PC-9 (cell line): ENCODE data around the gene DGCR6L. TPM values are rescaled to one million over a fixed set of nuclear protein-coding genes. Genes with fewer than 3 reads are reported as not detected.

Experiments used
- BruUV-seq: library from RNA; stranded (reverse); fragments of 400-500 nt; replicated peaks from 2 replicates; lab custom pipeline; 2021; lab: Mats Ljungman, UMichigan
- CTCF ChIA-PET: fragments of 300-600 bp; sonication (Branson Sonifier 250); formaldehyde crosslinking; loops from one replicate; lab custom pipeline; 2022; ENCODE audit warnings: antibody characterized with exemption; lab: Charles Lee
- POLR2A ChIA-PET: fragments of 300-600 bp; sonication (Branson Sonifier 250); formaldehyde crosslinking; loops from one replicate; lab custom pipeline; 2022; ENCODE audit warnings: antibody characterized with exemption; ENCODE audit not compliant: unreplicated experiment; lab: Charles Lee
- DNase-seq, 2 experiments: peaks; one replicate each; pipeline versions ENCODE4 v3.0.0 to v3.0.0-alpha.2; 2015 to 2022; ENCODE audit warnings: mixed read lengths in 1 of 2
- H2AFZ ChIP-seq: fragments of 200-600 bp; sonication (generic); 2 replicates; pipeline ENCODE4 v1.8.1; 2017; ENCODE audit warnings: antibody characterized with exemption
- H3F3A ChIP-seq: fragments of 200-600 bp; sonication (generic); 2 replicates; pipeline ENCODE4 v1.8.1; 2017; ENCODE audit warnings: antibody characterized with exemption, mild to moderate bottlenecking, low read depth; ENCODE audit not compliant: insufficient read depth
- H3K27ac ChIP-seq: fragments of 200-600 bp; sonication (generic); 2 replicates; pipeline ENCODE4 v1.6.1; 2016; ENCODE audit warnings: mixed run types
- H3K27me3 ChIP-seq: fragments of 200-600 bp; sonication (generic); 2 replicates; pipeline ENCODE4 v1.6.1; 2016; ENCODE audit warnings: low read depth, mixed run types; ENCODE audit not compliant: insufficient read depth
- H3K36me3 ChIP-seq: fragments of 200-600 bp; sonication (generic); 2 replicates; pipeline ENCODE4 v1.6.1; 2016; ENCODE audit warnings: low read depth, mixed run types
- H3K4me1 ChIP-seq: fragments of 200-600 bp; sonication (generic); replicated peaks from 2 replicates; pipeline ENCODE4 v1.6.1; 2016; ENCODE audit warnings: mixed run types; ENCODE audit not compliant: insufficient read depth
- H3K4me2 ChIP-seq: fragments of 200-600 bp; sonication (generic); 2 replicates; pipeline ENCODE4 v1.6.1; 2017; ENCODE audit warnings: mixed run types
- H3K4me3 ChIP-seq: fragments of 200-600 bp; sonication (generic); 2 replicates; pipeline ENCODE4 v1.6.1; 2016; ENCODE audit warnings: mixed run types
- H3K79me2 ChIP-seq: fragments of 200-600 bp; sonication (generic); 2 replicates; pipeline ENCODE4 v1.6.1; 2017; ENCODE audit warnings: low read depth, mixed run types
- H3K9me2 ChIP-seq: fragments of 200-600 bp; sonication (generic); 2 replicates; pipeline ENCODE4 v1.8.1; 2017; ENCODE audit warnings: mild to moderate bottlenecking; ENCODE audit not compliant: insufficient read depth
- H3K9me3 ChIP-seq: fragments of 200-600 bp; sonication (generic); 2 replicates; pipeline ENCODE4 v1.8.1; 2016; ENCODE audit warnings: low read depth; ENCODE audit not compliant: insufficient read depth
- H4K20me1 ChIP-seq: fragments of 200-600 bp; sonication (generic); 2 replicates; pipeline ENCODE4 v1.8.1; 2017; ENCODE audit not compliant: insufficient read depth
- CTCF ChIP-seq: fragments of 200-600 bp; sonication (generic); conservative IDR thresholded peaks from 2 replicates; pipeline ENCODE4 v1.6.1; 2017; ENCODE audit warnings: mixed run types, antibody characterized with exemption, mild to moderate bottlenecking, moderate library complexity
- EZH2 ChIP-seq: fragments of 200-600 bp; sonication (generic); IDR thresholded peaks from 2 replicates; pipeline ENCODE4 v1.8.0; 2017; ENCODE audit warnings: antibody characterized with exemption, low read depth
- intact Hi-C: fragments of 100-400 bp; cut with micrococcal nuclease; formaldehyde crosslinking; loops from one replicate; pipeline ENCODE4 v1.10.0; 2022; ENCODE audit not compliant: unreplicated experiment
- total RNA-seq: library from RNA; stranded (reverse); gene quantifications from 2 replicates; pipeline ENCODE4 v1.2.3, GENCODE V29; 2021

Gene DGCR6L
- total RNA-seq, 1 experiment from 2014 or later = 37.6 TPM

GRCh38 chr22:20295262-20296064 lies 24.4 kb downstream of the DGCR6L start:
- ChIA-PET CTCF (interaction anchor here (0.6 kb wide), 1 partner anchor 122 kb away, joined by 3 read pairs; no protein-coding TSS in a partner anchor), POLR2A (no interaction called here)
- DNase-seq = no peak
- no peaks in the 10 kb centered on the region for H3K79me2 ChIP-seq
- H3K9me2 ChIP-seq = no peaks in the 10 kb centered on the region
- H3K9me3 ChIP-seq = no peaks in the 10 kb centered on the region
- H4K20me1 ChIP-seq = no peaks in the 10 kb centered on the region
- no peaks in the 10 kb centered on the region; the same call in 1 of the 2 replicates for H3F3A ChIP-seq
- H2AFZ ChIP-seq = no peak overlapping the region
- peaks cover 14% of the 10 kb centered on the region for H3K27me3 ChIP-seq
- no TSS peak for BruUV-seq
- TF ChIP-seq EZH2 (no peak), CTCF (no peak)
- no peak overlapping the region for H3K27ac ChIP-seq
- H3K4me2 ChIP-seq = no peak overlapping the region
- H3K36me3 ChIP-seq = no peaks in the 10 kb centered on the region
- no peaks in the 10 kb centered on the region for H3K4me1 ChIP-seq
- intact Hi-C loops = loop anchor here (10.0 kb wide), 1 partner anchor 159 kb away; no protein-coding TSS in a partner anchor
- no peak overlapping the region for H3K4me3 ChIP-seq

GRCh38 chr22:20292673-20293232 lies 27.1 kb downstream of the DGCR6L start:
- Histone ChIP-seq H3K27me3 (peaks cover 25% of the 10 kb centered on the region), H3K4me3 (no peak overlapping the region), H3K9me2 (no peaks in the 10 kb centered on the region), H3K4me1 (no peaks in the 10 kb centered on the region), H3F3A (no peaks in the 10 kb centered on the region), H2AFZ (no peak overlapping the region), H3K4me2 (no peak overlapping the region), H3K36me3 (no peaks in the 10 kb centered on the region), H4K20me1 (no peaks in the 10 kb centered on the region), H3K9me3 (no peaks in the 10 kb centered on the region), H3K27ac (no peak overlapping the region), H3K79me2 (no peaks in the 10 kb centered on the region)
- no TSS peak for BruUV-seq
- DNase-seq = no peak
- CTCF ChIA-PET = no interaction called here
- intact Hi-C loops = loop anchor here (10.0 kb wide), 1 partner anchor 162 kb away; no protein-coding TSS in a partner anchor
- POLR2A ChIA-PET = no interaction called here
- no peak for TF ChIP-seq CTCF
- no peak for TF ChIP-seq EZH2

DNA sequence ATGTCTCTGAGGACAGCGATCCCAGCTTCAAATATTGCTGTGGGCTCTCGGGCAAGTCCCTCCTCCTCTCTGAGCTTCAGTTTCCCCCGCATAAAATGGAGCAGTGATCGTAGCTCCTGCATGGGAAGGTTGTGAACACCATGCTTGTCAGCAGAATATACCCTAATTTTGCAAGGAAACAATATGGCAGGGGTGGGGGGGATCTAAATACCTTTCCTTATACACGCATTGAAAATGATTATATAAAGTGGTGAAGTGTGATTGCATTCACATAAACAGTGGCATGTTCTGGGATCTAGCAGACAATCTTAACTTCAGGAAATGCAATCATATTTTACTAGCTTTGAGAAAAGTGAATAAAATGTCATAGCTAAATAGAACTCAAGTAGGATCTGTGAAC lies 27.8 kb downstream of the DGCR6L start:
- Histone ChIP-seq H3K4me2 (no peak overlapping the region), H3K27me3 (peaks cover 25% of the 10 kb centered on the region), H3K9me2 (no peaks in the 10 kb centered on the region), H4K20me1 (no peaks in the 10 kb centered on the region), H3K27ac (no peak overlapping the region), H3K79me2 (no peaks in the 10 kb centered on the region), H3K36me3 (no peaks in the 10 kb centered on the region), H3K4me3 (no peak overlapping the region), H3K4me1 (no peaks in the 10 kb centered on the region), H3F3A (no peaks in the 10 kb centered on the region), H3K9me3 (no peaks in the 10 kb centered on the region), H2AFZ (no peak overlapping the region)
- intact Hi-C loops = loop anchor here (10.0 kb wide), 1 partner anchor 163 kb away; no protein-coding TSS in a partner anchor
- POLR2A ChIA-PET = no interaction called here
- no peak for DNase-seq
- CTCF ChIA-PET = no interaction called here
- TF ChIP-seq CTCF (no peak), EZH2 (no peak)
- no TSS peak for BruUV-seq
